Stimulated activated naive B cell treated with anti-CD40 and anti-IgM and Interleukin-4, amounts not matched to agents 10 μg/mL and 1 μg/mL and 100 μg/mL, for 72 hours (primary cell): ENCODE results near the gene PPP2R3B.
"Not testable (repeated sequence)": the region's sequence is repeated elsewhere in the genome, so short reads cannot be mapped to it uniquely, and the experiment has no call there.

Experiments
- ATAC-seq, 2 donors: fragments of 150-1000 bp; cut with Tn5 transposase; replicated peaks; 2 replicates each; pipeline ENCODE4 v1.10.0; 2021; ENCODE audit warnings: moderate library complexity in 1 of 2
- DNase-seq: peaks from one replicate; pipeline ENCODE4 v3.0.0; 2021
- H3K27ac Mint-ChIP-seq: one replicate; pipeline ENCODE4 v1.8.0; 2022; ENCODE audit warnings: mild to moderate bottlenecking, mixed read lengths
- H3K27me3 Mint-ChIP-seq, 2 donors: one replicate each; pipeline ENCODE4 v1.8.0; 2022; ENCODE audit warnings: mixed read lengths in 2 of 2
- H3K36me3 Mint-ChIP-seq, 2 donors: one replicate each; pipeline ENCODE4 v1.8.0; 2022; ENCODE audit warnings: mixed read lengths in 2 of 2, mild to moderate bottlenecking in 1 of 2
- H3K4me1 Mint-ChIP-seq, 2 donors: one replicate each; pipeline ENCODE4 v1.8.0; 2022; ENCODE audit warnings: mixed read lengths in 2 of 2, mild to moderate bottlenecking in 1 of 2
- H3K4me3 Mint-ChIP-seq, 2 donors: one replicate each; pipeline ENCODE4 v1.8.0; 2022; ENCODE audit warnings: mild to moderate bottlenecking in 2 of 2, mixed read lengths in 2 of 2, moderate library complexity in 1 of 2
- H3K9me3 Mint-ChIP-seq, 2 donors: one replicate each; pipeline ENCODE4 v1.8.0; 2022; ENCODE audit warnings: mixed read lengths in 2 of 2, mild to moderate bottlenecking in 1 of 2

The PPP2R3B gene

GRCh38 chrX:336227-336626, 50.5 kb downstream of the PPP2R3B start:
- H3K4me3 Mint-ChIP-seq = no peak overlapping the region
- ATAC-seq = no peak
- H3K4me1 Mint-ChIP-seq = peaks cover 3 to 7% of the 10 kb centered on the region in 2 donors
- H3K9me3 Mint-ChIP-seq = no peaks in the 10 kb centered on the region
- no peak for DNase-seq
- H3K27ac Mint-ChIP-seq = no peak overlapping the region
- H3K36me3 Mint-ChIP-seq = peaks cover 39 to 43% of the 10 kb centered on the region in 2 donors
- H3K27me3 Mint-ChIP-seq = peaks cover 9 to 11% of the 10 kb centered on the region in 2 donors

GRCh38 chrX:335758-336155, 51.0 kb downstream of the PPP2R3B start:
- H3K27ac Mint-ChIP-seq = no peak overlapping the region
- no peaks in the 10 kb centered on the region for H3K9me3 Mint-ChIP-seq
- no peak for DNase-seq
- H3K4me3 Mint-ChIP-seq = no peak overlapping the region
- no peak for ATAC-seq
- H3K27me3 Mint-ChIP-seq = peaks cover 9 to 11% of the 10 kb centered on the region in 2 donors
- H3K36me3 Mint-ChIP-seq = peaks cover 39 to 43% of the 10 kb centered on the region in 2 donors
- H3K4me1 Mint-ChIP-seq = peaks cover 3 to 7% of the 10 kb centered on the region in 2 donors

DNA sequence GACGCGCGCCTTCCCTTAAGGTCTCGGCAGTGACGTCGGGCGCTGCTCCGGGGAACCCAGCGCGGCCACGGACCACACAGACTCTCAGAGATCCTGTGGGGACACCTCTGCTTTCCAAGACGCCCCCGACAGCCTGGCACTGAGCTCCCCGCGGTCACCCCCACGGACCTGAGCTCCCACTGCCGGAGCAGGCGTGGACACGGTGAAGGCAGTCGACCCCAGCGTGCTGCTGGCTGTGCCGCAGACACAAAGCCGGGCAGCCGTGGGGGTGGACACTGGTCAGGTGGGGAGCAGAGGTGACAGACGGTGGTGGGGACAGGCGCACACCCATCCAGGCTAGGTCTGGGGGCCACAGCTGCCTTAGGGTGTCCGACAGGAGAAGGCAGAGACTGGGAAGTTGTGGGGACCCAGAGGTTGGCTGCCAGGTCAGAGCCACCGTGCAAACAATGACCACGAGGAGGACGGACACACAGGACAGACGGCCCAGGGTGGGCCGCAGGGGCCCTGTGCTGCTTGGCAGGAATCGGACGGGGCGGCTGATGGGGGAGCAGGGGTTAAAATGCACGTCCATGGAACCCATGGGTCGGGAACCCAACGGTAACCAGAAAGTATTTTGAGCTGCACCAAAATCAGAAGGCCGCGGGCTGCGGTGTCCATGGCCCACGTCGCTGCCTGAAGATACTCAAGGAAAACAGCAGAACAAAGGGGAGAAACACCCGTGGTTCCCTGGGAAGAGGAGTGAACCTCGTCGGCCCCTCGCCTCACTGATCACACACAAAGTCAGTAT, 51.5 kb downstream of the PPP2R3B start:
- ATAC-seq = no peak
- no peak for DNase-seq
- H3K27ac Mint-ChIP-seq = no peak overlapping the region
- no peaks in the 10 kb centered on the region for H3K9me3 Mint-ChIP-seq
- H3K4me1 Mint-ChIP-seq = peaks cover 3 to 7% of the 10 kb centered on the region in 2 donors
- peaks cover 9 to 11% of the 10 kb centered on the region in 2 donors for H3K27me3 Mint-ChIP-seq
- no peak overlapping the region for H3K4me3 Mint-ChIP-seq
- H3K36me3 Mint-ChIP-seq = peaks cover 36 to 43% of the 10 kb centered on the region in 2 donors

DNA sequence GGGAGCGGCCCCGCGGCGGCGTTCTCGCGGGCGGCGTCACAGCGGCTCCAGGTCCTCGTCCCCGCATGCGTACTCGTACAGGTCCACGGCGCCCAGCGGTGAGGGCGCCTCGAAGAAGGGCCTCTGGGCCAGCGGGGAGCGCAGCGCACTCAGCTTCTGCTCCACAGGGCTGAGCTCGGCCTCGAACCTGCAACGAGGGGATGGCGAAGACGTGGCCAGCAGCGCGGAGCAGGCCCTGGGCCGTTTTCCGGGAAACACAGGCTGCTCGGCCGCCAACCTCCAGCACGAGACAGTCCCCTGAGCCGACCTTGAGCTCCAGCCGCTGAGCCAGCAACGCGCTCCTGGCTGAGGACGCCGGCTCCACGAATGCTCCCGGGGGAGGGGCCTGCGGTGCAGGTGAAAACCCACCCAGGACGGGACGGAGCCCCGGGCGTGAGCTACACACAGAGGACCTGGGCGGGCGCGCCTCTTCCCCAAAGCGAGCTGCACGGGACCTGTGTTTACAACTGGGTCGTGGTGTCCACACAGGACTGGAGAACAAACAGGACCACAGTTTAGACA, 52.3 kb downstream of the PPP2R3B start:
- Mint-ChIP-seq H3K4me3 (no peak overlapping the region), H3K27ac (no peak overlapping the region), H3K9me3 (no peaks in the 10 kb centered on the region), H3K4me1 (peaks cover 3 to 7% of the 10 kb centered on the region in 2 donors), H3K27me3 (peaks cover 9 to 13% of the 10 kb centered on the region in 2 donors), H3K36me3 (peaks cover 36 to 43% of the 10 kb centered on the region in 2 donors)
- ATAC-seq (no peak), DNase-seq (no peak)

DNA sequence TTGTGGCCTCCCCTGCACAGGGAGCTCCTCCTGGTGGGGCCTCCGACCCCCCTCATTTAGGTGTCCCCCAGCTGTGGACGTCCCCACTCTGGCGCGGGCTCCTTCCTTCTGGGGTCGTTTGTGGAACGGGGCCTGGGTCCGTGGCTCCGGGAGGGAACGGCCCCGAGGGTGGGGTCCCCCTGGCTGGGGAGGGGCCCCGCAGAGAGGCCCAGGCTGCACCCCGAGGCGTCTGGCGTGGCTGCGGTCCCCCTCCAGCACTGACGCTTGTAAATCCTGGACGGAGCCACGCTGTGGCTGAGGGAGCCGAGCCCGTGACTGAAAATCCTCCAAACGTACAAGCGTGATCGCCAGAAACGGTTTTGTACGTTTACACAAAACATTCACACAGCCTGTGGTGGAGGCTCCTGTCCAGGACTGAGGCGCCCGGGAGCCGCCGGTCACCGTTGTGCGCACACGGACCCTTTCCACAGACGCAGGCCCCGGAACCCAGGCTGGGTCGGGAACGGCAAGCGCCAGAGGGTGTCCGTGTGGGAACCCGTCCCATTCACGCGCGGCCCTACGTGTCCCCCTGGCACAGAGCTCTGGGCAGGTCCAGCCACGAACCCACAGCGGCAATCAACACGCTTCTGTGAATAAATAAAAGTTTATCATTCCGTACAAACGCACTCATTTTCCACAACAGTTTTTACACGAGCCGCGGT, 52.9 kb downstream of the PPP2R3B start:
- peaks cover 32 to 40% of the 10 kb centered on the region in 2 donors for H3K36me3 Mint-ChIP-seq
- no peak overlapping the region for H3K4me3 Mint-ChIP-seq
- H3K9me3 Mint-ChIP-seq = no peaks in the 10 kb centered on the region
- DNase-seq (no peak), ATAC-seq (no peak)
- no peak overlapping the region for H3K27ac Mint-ChIP-seq
- peaks cover 3 to 7% of the 10 kb centered on the region in 2 donors for H3K4me1 Mint-ChIP-seq
- H3K27me3 Mint-ChIP-seq = peaks cover 9 to 16% of the 10 kb centered on the region in 2 donors

DNA sequence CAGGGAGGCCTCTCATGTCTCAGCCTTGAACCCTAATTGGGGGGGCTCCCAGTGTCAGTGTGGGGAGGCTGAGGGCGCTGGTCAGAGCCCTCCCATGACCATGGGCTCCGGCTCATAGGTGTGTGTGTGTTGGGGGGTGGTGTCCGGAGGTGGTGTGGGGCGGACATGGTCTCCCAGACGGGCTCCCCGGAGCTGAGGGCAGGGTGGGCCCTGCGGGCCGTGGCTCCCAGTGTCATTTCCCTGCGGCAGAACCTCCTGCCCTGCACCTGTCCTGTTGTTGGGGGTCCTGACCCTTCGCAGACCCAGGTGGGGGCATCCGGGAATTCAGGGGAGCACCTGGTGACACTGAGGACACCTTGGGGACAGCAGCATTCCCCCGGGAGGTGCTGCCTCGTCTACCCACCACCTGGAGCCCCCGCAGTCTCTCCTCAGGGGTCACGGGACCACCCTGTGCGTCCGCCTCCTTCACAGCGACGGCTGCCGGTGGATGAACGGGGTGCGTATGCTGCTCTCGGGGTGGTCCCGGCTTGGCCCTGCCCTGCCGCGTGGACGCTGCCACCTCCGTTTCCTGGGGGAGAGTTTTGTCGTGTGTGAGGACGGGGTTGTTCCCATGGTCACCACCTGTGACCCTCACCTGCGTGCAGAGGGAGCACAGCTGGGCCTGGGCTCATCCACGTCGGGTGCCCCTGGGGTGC, 53.6 kb downstream of the PPP2R3B start:
- H3K4me1 Mint-ChIP-seq = peaks cover 3 to 7% of the 10 kb centered on the region in 2 donors
- peaks cover 9 to 16% of the 10 kb centered on the region in 2 donors for H3K27me3 Mint-ChIP-seq
- H3K9me3 Mint-ChIP-seq = no peaks in the 10 kb centered on the region
- no peak overlapping the region for H3K4me3 Mint-ChIP-seq
- DNase-seq = no peak
- no peak overlapping the region for H3K27ac Mint-ChIP-seq
- peaks cover 25 to 33% of the 10 kb centered on the region in 2 donors for H3K36me3 Mint-ChIP-seq
- ATAC-seq = no peak

- no peak for ATAC-seq
- Mint-ChIP-seq H3K27me3 (peaks cover 9 to 20% of the 10 kb centered on the region in 2 donors), H3K36me3 (peaks cover 20 to 27% of the 10 kb centered on the region in 2 donors), H3K4me1 (peaks cover 3 to 7% of the 10 kb centered on the region in 2 donors), H3K4me3 (no peak overlapping the region), H3K9me3 (no peaks in the 10 kb centered on the region), H3K27ac (no peak overlapping the region)
- DNase-seq = no peak
Observed at GRCh38 chrX:332496-332860, 54.2 kb downstream of the PPP2R3B start.

DNA sequence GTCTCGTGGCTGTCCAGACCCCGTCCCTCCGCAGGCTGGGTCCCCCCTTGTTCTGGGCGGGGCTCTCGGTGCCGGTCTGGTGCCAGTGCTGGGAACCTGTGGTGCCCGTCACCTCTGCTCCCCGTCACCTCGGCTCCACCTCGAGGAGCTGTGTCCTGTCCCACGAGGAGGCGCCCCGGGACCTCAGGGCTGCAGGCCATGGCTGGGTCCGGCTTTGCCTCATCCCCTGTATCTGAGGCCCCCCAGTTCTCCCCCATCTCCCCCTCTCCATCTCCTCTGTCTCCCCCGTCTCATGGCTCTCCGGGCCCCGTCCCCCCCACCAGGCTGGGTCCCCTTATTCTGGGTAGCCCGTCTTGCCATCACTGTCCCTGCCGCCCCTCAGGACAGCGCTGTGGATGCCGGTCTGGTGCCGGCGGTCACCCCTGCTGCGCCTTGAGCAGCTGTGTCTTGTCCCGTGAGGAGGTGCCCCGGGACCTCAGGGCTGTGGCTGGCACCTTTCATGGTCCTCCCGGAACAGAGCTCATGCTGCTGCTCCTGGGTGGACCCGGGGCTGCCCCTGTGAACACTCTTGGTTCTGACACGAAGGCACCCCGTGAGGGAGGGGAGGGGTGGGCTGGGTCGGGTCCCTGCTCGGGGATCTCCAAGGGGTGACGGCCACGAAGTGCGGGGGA, 54.7 kb downstream of the PPP2R3B start:
- DNase-seq (no peak), ATAC-seq (peak; percentile 23 to 27)
- H3K27me3 Mint-ChIP-seq = peaks cover 9 to 22% of the 10 kb centered on the region in 2 donors
- H3K9me3 Mint-ChIP-seq = no peaks in the 10 kb centered on the region
- H3K36me3 Mint-ChIP-seq = peaks cover 14 to 23% of the 10 kb centered on the region in 2 donors
- H3K4me3 Mint-ChIP-seq = peak overlapping the region; percentile 64 to 71
- H3K4me1 Mint-ChIP-seq = peaks cover 3 to 7% of the 10 kb centered on the region in 2 donors
- no peak overlapping the region for H3K27ac Mint-ChIP-seq

DNA sequence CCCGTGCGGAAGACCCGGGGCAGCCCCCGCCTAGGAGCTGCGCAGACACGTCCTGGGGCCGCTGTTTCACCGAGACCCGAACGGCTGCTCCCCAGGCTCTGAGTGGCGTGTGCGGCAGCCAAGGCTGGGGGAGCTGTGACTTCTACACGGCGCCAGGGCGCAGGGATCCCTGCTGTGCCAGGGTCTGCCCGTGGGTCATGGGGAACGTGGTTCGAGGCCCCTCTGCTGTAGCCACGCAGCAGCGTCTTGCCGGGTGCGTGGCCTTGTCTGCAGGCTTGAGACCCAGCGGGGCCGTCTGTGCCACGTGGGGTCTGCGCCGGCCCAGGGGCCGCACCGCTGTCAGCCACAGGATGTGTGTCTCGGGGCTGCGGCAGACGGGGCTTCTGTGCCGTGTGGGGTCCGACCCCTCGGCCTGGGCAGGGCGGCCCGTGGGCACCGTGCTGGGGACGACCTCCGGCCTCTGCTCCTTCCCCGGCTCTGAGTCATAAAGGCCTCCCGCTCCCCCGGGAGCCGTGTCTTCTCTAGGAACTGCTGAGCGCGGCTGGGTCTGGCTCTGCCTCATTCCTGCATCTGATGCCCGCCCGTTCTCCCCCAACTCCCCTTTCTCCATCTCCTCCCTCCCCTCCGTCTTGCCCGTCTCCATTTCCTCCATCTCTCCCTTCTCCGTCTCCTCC, 55.4 kb downstream of the PPP2R3B start:
- no peak overlapping the region for H3K27ac Mint-ChIP-seq

GRCh38 chrX:330726-331150, 56.0 kb downstream of the PPP2R3B start:
- peaks cover 3 to 7% of the 10 kb centered on the region in 2 donors for H3K4me1 Mint-ChIP-seq
- DNase-seq = no peak
- H3K4me3 Mint-ChIP-seq = peak overlapping the region in 1 of 2 donors; percentile 43
- no peak overlapping the region for H3K27ac Mint-ChIP-seq
- peaks cover 10 to 15% of the 10 kb centered on the region in 2 donors for H3K36me3 Mint-ChIP-seq
- H3K9me3 Mint-ChIP-seq = no peaks in the 10 kb centered on the region
- peaks cover 9 to 22% of the 10 kb centered on the region in 2 donors for H3K27me3 Mint-ChIP-seq
- ATAC-seq = no peak

More for the DNA sequence above, 55.4 kb downstream of the PPP2R3B start:
- ATAC-seq (peak; percentile 73 to 80), DNase-seq (no peak)
- peaks cover 12 to 18% of the 10 kb centered on the region in 2 donors for H3K36me3 Mint-ChIP-seq
- no peaks in the 10 kb centered on the region for H3K9me3 Mint-ChIP-seq
- H3K4me1 Mint-ChIP-seq = peaks cover 3 to 7% of the 10 kb centered on the region in 2 donors
- H3K27me3 Mint-ChIP-seq = peaks cover 9 to 22% of the 10 kb centered on the region in 2 donors
- H3K4me3 Mint-ChIP-seq = peak overlapping the region; percentile 64 to 71

GRCh38 chrX:330141-330725, 56.5 kb downstream of the PPP2R3B start:
- H3K27ac Mint-ChIP-seq, ATAC-seq, H3K4me1 Mint-ChIP-seq, H3K4me3 Mint-ChIP-seq, H3K9me3 Mint-ChIP-seq, DNase-seq: not testable (repeated sequence)
- Mint-ChIP-seq H3K36me3 (peaks cover 9 to 13% of the 10 kb centered on the region in 2 donors), H3K27me3 (peaks cover 9 to 22% of the 10 kb centered on the region in 2 donors)

DNA sequence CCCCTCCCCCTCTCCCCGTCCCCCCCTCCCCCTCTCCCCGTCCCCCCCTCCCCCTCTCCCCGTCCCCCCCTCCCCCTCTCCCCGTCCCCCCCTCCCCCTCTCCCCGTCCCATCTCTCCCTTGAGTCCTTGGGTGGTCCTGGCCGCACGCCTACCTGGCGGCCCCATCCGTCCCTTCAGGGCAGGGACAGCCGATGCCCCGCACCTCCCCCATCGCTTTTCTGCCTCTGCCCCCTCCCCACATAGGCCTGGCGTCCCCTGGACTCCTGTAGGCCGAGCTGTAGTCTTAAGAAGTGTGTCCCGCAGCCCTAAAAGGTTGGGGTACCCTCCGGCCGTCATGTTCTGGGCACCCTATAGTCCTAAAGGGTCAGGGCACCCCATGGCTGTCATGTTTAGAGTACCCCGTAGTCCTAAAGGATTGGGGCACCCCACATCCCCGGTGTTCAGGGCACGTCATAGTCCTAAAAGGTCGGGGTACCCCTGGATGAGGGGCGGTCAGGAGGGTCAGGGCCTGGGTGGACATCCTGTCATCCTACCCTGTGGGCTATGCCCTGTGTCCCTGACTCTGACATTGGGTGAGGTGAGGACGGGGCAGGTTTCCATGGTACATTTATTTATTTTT, 57.3 kb downstream of the PPP2R3B start:
- DNase-seq (no peak), ATAC-seq (no peak)
- H3K27me3 Mint-ChIP-seq = peaks cover 9 to 22% of the 10 kb centered on the region in 2 donors
- H3K27ac Mint-ChIP-seq = no peak overlapping the region
- no peaks in the 10 kb centered on the region for H3K9me3 Mint-ChIP-seq
- peaks cover 6 to 7% of the 10 kb centered on the region in 2 donors for H3K4me1 Mint-ChIP-seq
- H3K4me3 Mint-ChIP-seq = no peak overlapping the region
- peaks cover 7 to 8% of the 10 kb centered on the region in 2 donors for H3K36me3 Mint-ChIP-seq
